NCI-H510A treated with DMSO at 0.1 percent for 48 hours (cell line): Measurements from ENCODE around the gene DNAJA3.
A peak's percentile ranks its signal among the peaks of the same experiment; 100 is the strongest.

Source experiments
- DNase-seq: peaks from one replicate; lab custom pipeline; 2025; lab: John Stamatoyannopoulos, UW

Gene DNAJA3

DNA sequence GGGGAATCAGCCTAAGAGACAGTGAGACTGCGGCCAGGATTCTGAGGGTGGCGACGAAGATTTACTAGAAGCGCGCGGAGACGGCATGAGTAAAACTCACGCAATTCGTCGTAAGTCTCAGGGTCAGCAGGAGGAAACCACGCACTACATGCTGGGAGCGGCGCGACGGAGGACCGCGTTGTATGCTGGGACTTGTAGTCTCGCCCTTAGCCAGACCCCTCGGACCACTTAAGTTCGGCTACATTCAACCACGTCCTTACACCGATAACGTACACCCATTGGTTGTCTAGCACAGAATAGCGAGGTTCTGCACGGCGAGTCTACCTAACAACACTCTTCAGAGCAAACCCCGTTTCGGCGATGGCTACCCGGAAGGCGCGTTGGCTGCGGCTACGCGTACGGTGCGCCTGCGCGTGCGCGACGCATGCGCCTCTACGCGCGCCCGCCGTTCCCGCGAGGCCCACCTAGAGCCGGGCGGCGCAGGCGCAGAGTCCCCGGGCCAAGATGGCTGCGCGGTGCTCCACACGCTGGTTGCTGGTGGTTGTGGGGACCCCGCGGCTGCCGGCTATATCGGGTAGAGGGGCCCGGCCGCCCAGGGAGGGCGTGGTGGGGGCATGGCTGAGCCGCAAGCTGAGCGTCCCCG lies at the start of gene DNAJA3:
TSS of gene DNAJA3 (plus strand) at position 491 of the 643 bp plus-strand sequence. CDS start at position 505, 14 bp downstream.
- peak; percentile 91 for DNase-seq

GRCh38 chr16:4376126-4376892 lies 49.4 kb upstream of the DNAJA3 start:
- no peak for DNase-seq

DNA sequence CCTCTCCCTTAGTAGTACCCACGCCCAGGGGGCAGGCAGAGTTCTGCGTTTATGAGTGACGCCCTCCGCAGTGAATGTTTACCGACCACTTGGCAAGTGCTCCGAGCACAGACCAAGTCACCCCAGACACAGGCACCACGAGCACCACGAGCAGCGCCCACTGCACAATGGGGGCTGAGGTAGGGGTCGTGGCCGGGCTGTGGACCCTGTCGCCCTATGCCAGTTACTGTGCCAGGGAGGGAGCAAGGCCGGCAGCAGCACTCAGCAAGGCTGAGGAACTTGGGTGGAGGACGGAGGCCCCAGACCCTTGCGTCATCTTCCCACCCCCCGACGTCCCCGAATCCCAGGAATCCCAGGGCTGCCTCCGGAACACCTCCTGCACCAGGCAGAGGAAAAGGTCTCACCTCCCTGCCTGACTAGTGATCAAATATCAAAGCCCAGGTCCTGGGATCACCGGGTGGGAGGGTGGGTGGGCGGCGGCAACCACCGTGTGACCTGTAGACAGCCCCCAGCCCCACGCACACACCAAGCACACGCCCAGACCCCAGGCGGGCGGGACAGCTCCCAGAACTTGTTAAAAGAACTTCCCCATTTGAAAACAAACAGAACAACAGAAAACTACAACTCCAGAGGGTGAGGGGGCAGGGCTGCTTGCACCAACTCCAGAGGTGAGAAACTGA lies 48.6 kb upstream of the DNAJA3 start:
- DNase-seq: no peak

DNA sequence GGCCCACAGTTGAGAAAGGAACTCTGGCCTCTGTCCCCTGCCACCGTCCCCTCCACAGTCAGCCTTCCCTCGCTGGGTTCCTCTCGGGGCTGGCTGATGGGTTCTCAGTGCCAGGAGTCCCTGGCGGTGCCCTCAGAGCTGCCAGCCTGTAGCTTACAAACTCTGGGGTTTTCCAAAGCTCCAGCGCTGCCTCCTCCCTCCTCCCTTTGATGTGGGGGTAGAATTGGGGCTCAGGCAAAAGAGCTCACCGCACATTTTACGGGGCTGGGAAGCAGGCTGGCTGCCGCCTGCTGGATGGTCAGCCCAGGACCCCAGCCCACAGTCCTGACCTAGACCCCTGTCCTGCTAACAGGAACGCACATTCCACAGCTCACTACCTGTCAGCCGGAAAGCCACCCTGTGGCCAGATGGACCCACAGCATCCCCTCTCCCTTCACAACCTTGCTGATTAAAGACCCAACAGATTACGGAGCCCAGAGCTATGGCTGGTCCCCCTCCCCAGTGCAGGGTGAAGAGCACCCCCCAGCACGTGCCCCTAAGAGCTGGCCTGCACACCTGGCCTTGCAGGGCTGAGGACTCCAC lies 48.0 kb upstream of the DNAJA3 start:
- DNase-seq: no peak

DNA sequence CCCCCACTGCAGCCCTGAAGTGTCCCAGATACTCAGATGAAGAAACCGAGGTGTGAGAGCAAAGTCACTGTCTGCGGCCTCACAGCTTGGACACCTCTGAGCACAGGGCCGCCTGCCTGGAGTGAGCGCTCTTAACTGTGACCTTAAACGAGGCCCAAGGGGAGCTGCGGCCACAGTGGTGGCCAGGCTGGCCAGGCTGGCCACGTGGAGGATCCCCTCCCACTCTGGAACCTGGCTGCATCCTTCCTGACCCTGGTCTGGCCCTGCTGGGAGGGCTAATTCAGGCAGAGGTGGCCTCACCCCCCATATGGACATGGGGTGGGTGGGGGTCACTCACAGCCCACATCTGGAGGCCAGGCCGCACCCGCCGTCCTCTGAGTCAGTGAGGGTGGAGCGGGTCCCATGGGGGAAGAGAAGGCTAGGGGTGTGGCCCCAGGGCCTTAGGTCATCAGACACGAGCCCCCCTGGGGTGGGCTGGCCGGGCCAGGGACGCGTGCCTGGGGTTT lies 47.5 kb upstream of the DNAJA3 start:
- no peak for DNase-seq

DNA sequence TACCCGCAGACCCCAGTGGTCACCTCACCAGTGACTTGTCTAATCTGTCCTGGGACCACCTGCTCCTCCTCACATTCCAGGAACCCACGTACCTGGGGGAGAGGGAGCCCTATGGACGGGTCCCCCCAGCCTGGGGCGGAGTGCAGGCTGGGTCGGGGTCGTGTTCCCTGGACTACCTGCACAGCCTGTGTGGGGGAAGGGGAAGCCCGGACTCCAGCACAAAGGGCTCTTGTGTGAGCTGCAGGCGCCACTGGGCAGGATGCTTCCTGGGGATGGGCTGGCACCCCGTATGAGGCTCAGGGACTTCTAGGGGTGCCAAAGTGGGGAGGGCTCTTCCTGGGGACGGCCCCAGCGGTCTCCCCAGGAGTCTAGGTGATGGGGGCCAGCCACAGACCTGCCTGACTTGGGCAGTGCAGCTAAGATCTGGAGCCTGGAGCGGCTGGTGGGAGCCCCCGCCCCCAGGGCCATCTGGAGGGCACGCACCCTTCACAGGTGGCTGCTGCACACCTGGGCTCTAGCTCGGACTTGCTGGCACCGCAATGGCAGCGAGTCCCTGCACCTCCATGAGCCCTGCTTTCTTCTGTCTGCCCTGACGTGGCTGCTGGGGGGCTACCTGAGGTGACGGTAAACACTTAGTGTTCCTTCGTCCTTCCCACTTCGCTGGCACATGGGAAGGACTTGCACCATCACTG lies 46.5 kb upstream of the DNAJA3 start:
- DNase-seq: no peak

DNA sequence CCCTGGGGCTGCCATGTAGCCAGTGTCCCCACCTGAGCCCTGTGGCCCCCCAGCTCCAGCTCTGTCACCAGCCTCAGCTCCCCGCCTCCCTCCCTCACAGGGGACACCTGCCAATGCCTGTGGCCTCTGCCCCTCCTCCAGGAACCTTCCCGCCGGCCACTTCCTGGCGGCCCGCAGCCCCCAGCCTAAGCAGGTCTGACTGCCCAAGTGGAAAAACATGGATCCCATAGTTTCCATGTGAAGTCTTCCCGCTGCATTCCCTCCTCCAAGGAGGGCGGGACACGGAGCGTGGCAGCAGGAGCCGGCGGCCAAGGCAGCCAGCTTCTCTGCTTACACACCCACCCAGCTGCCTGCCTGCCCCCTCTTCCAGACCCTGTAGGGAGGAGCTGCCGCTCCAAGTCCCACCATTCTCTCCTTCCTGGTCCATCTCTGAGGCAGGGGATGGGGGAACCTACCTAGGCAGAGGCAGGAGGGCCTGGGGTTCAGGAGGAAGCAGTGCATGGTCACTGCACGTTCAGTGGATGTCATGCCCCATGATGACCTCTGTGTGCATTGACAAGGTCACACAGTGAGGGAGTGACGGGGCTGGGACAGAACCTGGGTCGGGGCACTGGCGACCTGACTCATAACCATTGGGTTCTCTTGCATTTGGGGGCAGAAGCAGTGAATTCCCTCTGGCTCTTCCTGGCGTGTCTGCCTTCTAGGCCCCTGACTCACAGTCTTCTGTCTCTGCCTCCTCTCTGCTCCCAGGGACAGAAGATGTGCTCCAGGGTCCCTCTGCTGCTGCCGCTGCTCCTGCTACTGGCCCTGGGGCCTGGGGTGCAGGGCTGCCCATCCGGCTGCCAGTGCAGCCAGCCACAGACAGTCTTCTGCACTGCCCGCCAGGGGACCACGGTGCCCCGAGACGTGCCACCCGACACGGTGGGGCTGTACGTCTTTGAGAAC lies 45.3 kb upstream of the DNAJA3 start:
- DNase-seq: no peak

DNA sequence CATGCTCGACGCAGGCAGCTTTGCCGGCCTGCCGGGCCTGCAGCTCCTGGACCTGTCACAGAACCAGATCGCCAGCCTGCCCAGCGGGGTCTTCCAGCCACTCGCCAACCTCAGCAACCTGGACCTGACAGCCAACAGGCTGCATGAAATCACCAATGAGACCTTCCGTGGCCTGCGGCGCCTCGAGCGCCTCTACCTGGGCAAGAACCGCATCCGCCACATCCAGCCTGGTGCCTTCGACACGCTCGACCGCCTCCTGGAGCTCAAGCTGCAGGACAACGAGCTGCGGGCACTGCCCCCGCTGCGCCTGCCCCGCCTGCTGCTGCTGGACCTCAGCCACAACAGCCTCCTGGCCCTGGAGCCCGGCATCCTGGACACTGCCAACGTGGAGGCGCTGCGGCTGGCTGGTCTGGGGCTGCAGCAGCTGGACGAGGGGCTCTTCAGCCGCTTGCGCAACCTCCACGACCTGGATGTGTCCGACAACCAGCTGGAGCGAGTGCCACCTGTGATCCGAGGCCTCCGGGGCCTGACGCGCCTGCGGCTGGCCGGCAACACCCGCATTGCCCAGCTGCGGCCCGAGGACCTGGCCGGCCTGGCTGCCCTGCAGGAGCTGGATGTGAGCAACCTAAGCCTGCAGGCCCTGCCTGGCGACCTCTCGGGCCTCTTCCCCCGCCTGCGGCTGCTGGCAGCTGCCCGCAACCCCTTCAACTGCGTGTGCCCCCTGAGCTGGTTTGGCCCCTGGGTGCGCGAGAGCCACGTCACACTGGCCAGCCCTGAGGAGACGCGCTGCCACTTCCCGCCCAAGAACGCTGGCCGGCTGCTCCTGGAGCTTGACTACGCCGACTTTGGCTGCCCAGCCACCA lies 44.4 kb upstream of the DNAJA3 start:
- no peak for DNase-seq

GRCh38 chr16:4381935-4382794 lies 43.5 kb upstream of the DNAJA3 start:
- DNase-seq: no peak

- DNase-seq: no peak
These were observed 42.8 kb upstream of the DNAJA3 start for GRCh38 chr16:4382795-4383357.

- DNase-seq: no peak
These were observed 41.9 kb upstream of the DNAJA3 start for GRCh38 chr16:4383591-4384444.

- no peak for DNase-seq
These were observed 41.1 kb upstream of the DNAJA3 start for GRCh38 chr16:4384509-4384942.

- DNase-seq: no peak
These were observed 40.4 kb upstream of the DNAJA3 start for GRCh38 chr16:4385066-4385788.

- DNase-seq: no peak
These were observed 39.7 kb upstream of the DNAJA3 start for GRCh38 chr16:4385789-4386450.

- no peak for DNase-seq
These were observed 39.2 kb upstream of the DNAJA3 start for GRCh38 chr16:4386451-4386805.

DNA sequence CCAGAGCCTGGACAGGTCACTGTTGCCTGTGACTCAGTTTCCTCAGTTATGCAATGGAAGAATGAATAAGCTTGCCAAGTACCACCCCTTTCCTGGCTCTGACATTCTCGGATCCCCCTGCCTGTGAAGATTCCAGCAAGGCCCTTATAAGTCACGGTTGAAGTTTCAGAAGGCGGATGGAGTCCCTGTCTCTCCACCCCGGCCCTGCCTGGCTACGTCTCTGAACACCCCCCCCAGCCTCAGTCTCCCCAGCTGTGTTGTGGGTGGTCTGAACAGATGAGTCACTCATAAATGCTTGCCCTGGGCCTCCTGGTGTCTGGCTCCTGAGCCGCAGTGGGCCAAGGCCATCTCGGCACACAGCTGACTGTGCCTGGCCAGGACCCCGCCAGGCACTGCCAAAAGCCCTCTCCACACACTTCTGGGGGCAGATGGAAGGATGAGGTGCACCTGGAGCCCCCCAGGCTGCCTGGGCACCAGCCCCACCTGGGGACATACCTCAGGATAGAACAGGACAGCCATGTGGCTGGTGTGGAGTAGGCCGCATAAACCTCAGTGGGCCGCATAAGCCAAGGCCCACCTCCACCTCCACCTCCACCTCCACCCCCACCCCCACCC lies 38.6 kb upstream of the DNAJA3 start:
- DNase-seq: no peak
